NCI-H446 treated with DMSO at 0.1 percent for 48 hours (cell line): Measurements from ENCODE around the gene TMEM255B.

Experiments used
- DNase-seq: peaks from one replicate; lab custom pipeline; 2025; lab: John Stamatoyannopoulos, UW

TMEM255B gene

GRCh38 chr13:113849546-113849945 is 90.5 kb downstream of the TMEM255B start:
- no peak for DNase-seq

- DNase-seq: no peak
Observed at GRCh38 chr13:113849981-113850721, 91.1 kb downstream of the TMEM255B start.

- DNase-seq: no peak
Observed at GRCh38 chr13:113850722-113851479, 91.9 kb downstream of the TMEM255B start.

GRCh38 chr13:113851480-113851803 is 92.4 kb downstream of the TMEM255B start:
- no peak for DNase-seq

- no peak for DNase-seq
Observed at GRCh38 chr13:113851826-113852535, 93.0 kb downstream of the TMEM255B start.

GRCh38 chr13:113852536-113853517 is 93.8 kb downstream of the TMEM255B start:
- no peak for DNase-seq

- no peak for DNase-seq
Observed at GRCh38 chr13:113853518-113854237, 94.7 kb downstream of the TMEM255B start.

- no peak for DNase-seq
Observed at GRCh38 chr13:113854238-113855011, 95.4 kb downstream of the TMEM255B start.

GRCh38 chr13:113855012-113855921 is 96.2 kb downstream of the TMEM255B start:
- DNase-seq: no peak

- no peak for DNase-seq
Observed at GRCh38 chr13:113855931-113856715, 97.1 kb downstream of the TMEM255B start.

GRCh38 chr13:113856716-113857065 is 97.7 kb downstream of the TMEM255B start:
- DNase-seq: no peak

- no peak for DNase-seq
Observed at GRCh38 chr13:113857531-113858195, 98.6 kb downstream of the TMEM255B start.

GRCh38 chr13:113859311-113860050 is 100.5 kb downstream of the TMEM255B start:
- DNase-seq: no peak

- no peak for DNase-seq
Observed at GRCh38 chr13:113860051-113860664, 101.1 kb downstream of the TMEM255B start.

- DNase-seq: no peak
Observed at GRCh38 chr13:113860665-113861432, 101.8 kb downstream of the TMEM255B start.
